ENCODE data around the gene NT5C1B.

- TF ChIP-seq TAF1 (IDR thresholded peaks at IDR 0.05; ENCODE audit: borderline replicate concordance, insufficient read depth, low read length), result no peak
- no peak for TF ChIP-seq FOXP2 (optimal IDR thresholded peaks at IDR 0.05; ENCODE audit: borderline replicate concordance, extremely low read depth, extremely low read length, insufficient read depth)
- TF ChIP-seq POLR2AphosphoS5 (IDR thresholded peaks at IDR 0.05; ENCODE audit: low read depth, low read length), result no peak
Measured at GRCh38 chr2:18623782-18624181, 34.4 kb upstream of the NT5C1B start.

Data from PFSK-1 (cell line).